ENCODE results near the gene VAV3. TPM values are rescaled to one million over a fixed set of nuclear protein-coding genes. Genes with fewer than 3 reads are reported as not detected.

VAV3 gene
- total RNA-seq, 2 experiments from 2014 or later: 2.3 to 8.3 TPM

GRCh38 chr1:108011295-108011694, 46.3 kb upstream of the VAV3 start:
- Histone ChIP-seq H3K9me3 (ENCODE audit: low read length) (no peaks in the 10 kb centered on the region), H3K79me2 (ENCODE audit: insufficient read depth, low read depth, low read length) (no peaks in the 10 kb centered on the region), H4K20me1 (ENCODE audit: insufficient read depth, low read length) (no peaks in the 10 kb centered on the region), H2AFZ (ENCODE audit: low read length) (no peak overlapping the region), H3K4me2 (ENCODE audit: low read length) (no peak overlapping the region), H3K27ac (ENCODE audit: low read depth, low read length, poor library complexity, severe bottlenecking) (no peak overlapping the region), H3K36me3 (ENCODE audit: insufficient read depth, low read length) (no peaks in the 10 kb centered on the region), H3K9me2 (ENCODE audit: insufficient read depth, low read length) (no peaks in the 10 kb centered on the region), H3K4me1 (ENCODE audit: insufficient read depth, low read length, poor library complexity, severe bottlenecking) (peaks cover 18% of the 10 kb centered on the region), H3K4me3 (ENCODE audit: low read depth, low read length, poor library complexity, severe bottlenecking) (no peak overlapping the region)
- no TSS peak for BruUV-seq (replicated peaks)
- intact Hi-C loops (cut with micrococcal nuclease; ENCODE audit: unreplicated experiment): no loop called here
- CTCF ChIA-PET (ENCODE audit: unreplicated experiment): no interaction called here
- DNase-seq (ENCODE audit: low spot score): no peak
- POLR2A ChIA-PET: no interaction called here
- TF ChIP-seq EZH2phosphoT487 (IDR thresholded peaks at IDR 0.05; ENCODE audit: borderline replicate concordance, low read depth, low read length): no peak
- TF ChIP-seq CTCF (conservative IDR thresholded peaks at IDR 0.05; ENCODE audit: low read length): no peak

- no peak for DNase-seq (ENCODE audit: low spot score)
- Histone ChIP-seq H3K4me2 (ENCODE audit: low read length) (no peak overlapping the region), H2AFZ (ENCODE audit: low read length) (no peak overlapping the region), H4K20me1 (ENCODE audit: insufficient read depth, low read length) (no peaks in the 10 kb centered on the region), H3K4me3 (ENCODE audit: low read depth, low read length, poor library complexity, severe bottlenecking) (no peak overlapping the region), H3K9me2 (ENCODE audit: insufficient read depth, low read length) (no peaks in the 10 kb centered on the region), H3K4me1 (ENCODE audit: insufficient read depth, low read length, poor library complexity, severe bottlenecking) (peaks cover 16% of the 10 kb centered on the region), H3K79me2 (ENCODE audit: insufficient read depth, low read depth, low read length) (no peaks in the 10 kb centered on the region), H3K27ac (ENCODE audit: low read depth, low read length, poor library complexity, severe bottlenecking) (no peak overlapping the region), H3K9me3 (ENCODE audit: low read length) (no peaks in the 10 kb centered on the region), H3K36me3 (ENCODE audit: insufficient read depth, low read length) (no peaks in the 10 kb centered on the region)
- BruUV-seq (replicated peaks): no TSS peak
- ChIA-PET CTCF (ENCODE audit: unreplicated experiment) (no interaction called here), POLR2A (no interaction called here)
- TF ChIP-seq EZH2phosphoT487 (IDR thresholded peaks at IDR 0.05; ENCODE audit: borderline replicate concordance, low read depth, low read length): no peak
- TF ChIP-seq CTCF (conservative IDR thresholded peaks at IDR 0.05; ENCODE audit: low read length): no peak
- intact Hi-C loops (cut with micrococcal nuclease; ENCODE audit: unreplicated experiment): no loop called here
Observed at GRCh38 chr1:108010581-108010980, 45.6 kb upstream of the VAV3 start.

GRCh38 chr1:108009603-108010195, 44.7 kb upstream of the VAV3 start:
- Histone ChIP-seq H3K4me1 (ENCODE audit: insufficient read depth, low read length, poor library complexity, severe bottlenecking) (peaks cover 16% of the 10 kb centered on the region), H3K27ac (ENCODE audit: low read depth, low read length, poor library complexity, severe bottlenecking) (no peak overlapping the region), H3K9me3 (ENCODE audit: low read length) (no peaks in the 10 kb centered on the region), H3K36me3 (ENCODE audit: insufficient read depth, low read length) (no peaks in the 10 kb centered on the region), H2AFZ (ENCODE audit: low read length) (no peak overlapping the region), H3K9me2 (ENCODE audit: insufficient read depth, low read length) (no peaks in the 10 kb centered on the region), H3K4me3 (ENCODE audit: low read depth, low read length, poor library complexity, severe bottlenecking) (no peak overlapping the region), H3K4me2 (ENCODE audit: low read length) (no peak overlapping the region), H4K20me1 (ENCODE audit: insufficient read depth, low read length) (no peaks in the 10 kb centered on the region), H3K79me2 (ENCODE audit: insufficient read depth, low read depth, low read length) (no peaks in the 10 kb centered on the region)
- POLR2A ChIA-PET: interaction anchor here (0.7 kb wide), 1 partner anchor 43 kb away, joined by 3 read pairs; no protein-coding TSS in a partner anchor
- TF ChIP-seq EZH2phosphoT487 (IDR thresholded peaks at IDR 0.05; ENCODE audit: borderline replicate concordance, low read depth, low read length): no peak
- no peak for TF ChIP-seq CTCF (conservative IDR thresholded peaks at IDR 0.05; ENCODE audit: low read length)
- CTCF ChIA-PET (ENCODE audit: unreplicated experiment): no interaction called here
- BruUV-seq (replicated peaks): no TSS peak
- DNase-seq (ENCODE audit: low spot score): no peak
- intact Hi-C loops (cut with micrococcal nuclease; ENCODE audit: unreplicated experiment): no loop called here

All from OCI-LY7 (cell line).